NCI-H2081 treated with DMSO at 0.1 percent for 48 hours (cell line): ENCODE results near the gene CALML3.

Experiments
- DNase-seq: peaks from one replicate; lab custom pipeline; 2025; lab: John Stamatoyannopoulos, UW

Gene CALML3

GRCh38 chr10:5525561-5526341 is 990 bp downstream of the CALML3 start:
- no peak for DNase-seq

- DNase-seq: no peak
These were observed 2.0 kb downstream of the CALML3 start for GRCh38 chr10:5526691-5527331.

DNA sequence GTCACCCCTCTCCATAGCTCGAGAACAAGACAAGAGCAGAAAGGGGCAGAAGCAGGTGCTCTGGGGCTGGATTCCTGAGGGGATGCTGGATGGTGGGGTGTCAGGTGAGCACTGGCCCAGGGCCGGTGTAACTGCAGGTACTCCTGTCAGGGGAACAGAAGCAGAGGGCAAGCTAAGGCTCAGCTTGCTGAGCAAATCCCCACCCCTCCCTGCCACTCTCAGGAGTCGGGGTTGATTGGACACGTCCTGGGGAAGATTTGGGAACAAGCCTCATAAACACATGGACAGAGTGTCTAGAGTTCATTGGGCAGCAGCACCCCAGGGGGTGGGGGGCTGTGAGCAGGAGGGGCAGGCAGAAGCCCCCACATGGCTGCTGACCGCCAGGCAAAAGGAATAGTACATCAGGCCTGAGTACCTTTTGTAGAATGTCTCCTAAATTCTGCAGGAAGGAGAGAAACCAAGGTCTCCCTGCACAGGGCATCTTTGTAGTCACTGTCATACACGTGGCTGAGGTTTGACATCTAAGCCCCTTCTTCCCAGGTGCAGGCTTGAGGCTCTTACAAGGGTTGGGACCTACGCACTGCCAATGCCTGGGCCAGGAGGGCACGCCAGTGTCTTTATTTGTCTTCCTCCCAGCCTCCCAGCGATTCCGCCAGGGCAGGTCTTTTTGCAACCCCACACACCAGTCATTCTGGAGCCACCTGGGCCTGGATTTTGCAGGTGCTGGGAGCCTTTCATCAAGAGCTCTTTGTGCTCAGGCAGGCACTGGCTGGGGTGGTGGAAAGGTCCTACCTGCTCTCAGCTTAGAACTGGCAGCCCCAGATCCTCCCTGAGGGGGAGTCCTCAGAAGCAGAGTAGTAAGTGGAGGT is 2.8 kb downstream of the CALML3 start:
- DNase-seq: no peak

DNA sequence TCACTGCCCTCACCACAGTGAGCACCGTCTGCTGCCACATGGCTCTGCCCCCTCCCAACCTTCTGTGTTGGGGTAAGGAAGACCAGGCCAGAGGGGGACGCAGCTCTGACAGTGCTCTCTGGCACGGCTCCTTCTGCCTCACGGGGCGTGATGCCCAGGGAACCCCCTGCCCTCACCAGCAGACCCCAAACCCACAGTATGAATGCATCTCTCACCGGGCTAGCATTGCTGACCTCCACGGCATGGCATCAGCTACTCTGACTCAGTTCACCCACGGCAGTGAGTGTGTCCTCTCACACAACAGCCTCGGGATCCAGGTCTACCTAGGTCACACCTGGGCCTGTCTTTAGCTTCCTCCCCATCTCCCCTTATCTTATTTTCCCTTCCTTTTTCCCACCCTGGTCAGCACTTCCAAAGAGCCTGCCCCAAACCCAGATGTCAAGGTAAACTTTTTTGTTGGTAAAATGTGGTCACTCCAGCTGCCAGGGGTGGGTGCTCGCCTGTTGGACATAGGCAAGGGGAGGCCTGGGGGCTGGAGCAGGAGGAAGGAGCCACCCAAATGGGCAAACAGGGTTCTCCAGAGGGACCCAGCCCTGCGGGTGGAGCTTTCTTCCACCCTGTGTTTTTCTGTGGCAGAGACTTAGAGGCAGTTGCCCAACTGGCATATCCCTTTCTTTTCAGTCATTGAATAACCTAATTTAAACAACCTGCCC is 4.4 kb downstream of the CALML3 start:
- no peak for DNase-seq

GRCh38 chr10:5529702-5530411 is 5.1 kb downstream of the CALML3 start:
- DNase-seq: no peak

DNA sequence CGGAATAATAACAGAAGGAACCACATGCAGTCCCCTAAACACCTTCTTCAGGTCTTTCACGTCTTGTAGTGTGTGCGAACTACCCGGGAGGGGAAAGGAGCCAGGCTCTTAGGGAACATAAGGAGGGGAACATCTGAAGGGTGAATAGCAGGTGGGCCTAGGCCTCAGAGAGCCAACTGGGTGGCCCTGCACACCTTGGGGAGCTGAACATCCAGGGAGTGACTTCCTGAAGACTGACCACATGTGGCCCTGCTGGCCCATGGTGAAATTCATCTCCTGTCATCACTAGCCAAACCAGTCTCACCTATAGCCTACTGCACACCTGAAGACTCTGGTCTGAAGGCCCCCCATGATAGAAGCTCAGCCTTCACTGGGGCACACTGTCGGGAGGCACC is 5.6 kb downstream of the CALML3 start:
- no peak for DNase-seq

GRCh38 chr10:5530846-5531557 is 6.2 kb downstream of the CALML3 start:
- DNase-seq: no peak

DNA sequence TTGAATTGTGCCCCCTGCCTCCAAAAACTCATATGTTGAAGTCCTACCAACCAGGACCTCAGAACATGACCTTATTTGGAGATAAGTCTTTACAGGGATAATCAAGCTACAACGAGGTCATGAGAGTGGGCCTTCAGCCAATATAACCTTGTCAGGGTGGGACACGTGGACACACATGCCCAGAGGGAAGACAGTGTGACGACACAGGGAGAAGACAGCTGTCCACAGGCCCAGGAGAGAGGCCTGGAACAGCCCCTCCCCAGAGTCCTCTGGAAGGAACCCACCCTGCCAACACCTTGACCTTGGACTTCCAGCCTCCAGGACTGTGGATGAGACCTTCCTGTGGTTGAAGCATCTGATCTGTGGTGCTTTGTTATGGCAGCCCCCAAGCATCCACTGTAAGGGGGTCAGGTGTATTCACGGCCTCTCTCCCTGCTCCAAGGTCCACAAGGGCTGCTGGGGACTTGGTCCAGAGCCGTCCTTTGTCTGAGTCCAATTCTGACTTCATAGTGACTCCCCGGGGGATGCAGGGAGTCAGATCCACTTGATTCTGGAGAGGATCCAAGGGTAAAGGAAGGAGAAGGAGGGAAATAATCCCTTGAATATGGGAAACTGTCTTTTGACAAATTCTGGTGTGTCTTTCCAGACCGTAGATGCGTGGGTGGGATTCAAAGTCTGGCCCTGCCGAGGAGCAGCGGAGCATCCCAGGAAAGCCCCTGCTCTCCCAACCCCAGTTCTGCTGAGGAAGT is 7.0 kb downstream of the CALML3 start:
- DNase-seq: no peak

DNA sequence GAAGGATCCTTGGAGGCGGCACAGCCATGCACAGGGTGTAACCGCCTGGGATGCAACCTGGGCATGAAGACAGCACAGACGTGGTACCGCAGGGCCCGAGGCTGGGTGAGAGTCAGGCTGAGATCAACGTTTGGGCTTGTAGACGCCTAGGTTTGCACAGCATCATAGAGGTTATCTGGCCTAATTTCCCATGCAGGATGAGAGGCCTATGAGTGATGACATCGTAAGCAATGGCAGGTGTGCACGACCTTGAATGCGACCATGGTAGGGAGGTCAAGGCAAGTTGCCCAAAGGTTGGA is 7.5 kb downstream of the CALML3 start:
- DNase-seq: no peak

DNA sequence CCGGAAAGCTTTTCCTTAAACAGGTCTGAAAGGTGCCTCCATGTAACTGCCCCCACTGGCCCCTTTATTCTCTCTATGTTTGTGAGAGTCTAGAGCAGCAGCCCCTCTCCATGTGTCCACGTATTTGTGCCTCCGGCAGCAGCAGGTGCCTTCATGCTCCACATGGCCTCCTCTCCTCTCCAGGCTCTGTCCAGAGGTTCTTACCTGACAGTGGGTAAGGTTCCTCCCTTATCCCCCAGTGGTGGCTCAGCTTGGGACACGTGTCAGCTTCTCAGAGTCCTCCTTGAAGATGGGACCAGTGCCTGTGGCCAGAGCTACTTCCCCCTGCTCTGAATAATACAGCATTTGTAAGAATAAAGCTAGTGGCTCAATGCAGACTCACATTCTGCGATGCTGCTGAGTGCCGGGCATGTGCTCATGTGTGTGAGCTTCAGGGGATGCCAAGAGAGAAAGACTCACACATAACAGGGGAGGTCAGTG is 7.9 kb downstream of the CALML3 start:
- no peak for DNase-seq

DNA sequence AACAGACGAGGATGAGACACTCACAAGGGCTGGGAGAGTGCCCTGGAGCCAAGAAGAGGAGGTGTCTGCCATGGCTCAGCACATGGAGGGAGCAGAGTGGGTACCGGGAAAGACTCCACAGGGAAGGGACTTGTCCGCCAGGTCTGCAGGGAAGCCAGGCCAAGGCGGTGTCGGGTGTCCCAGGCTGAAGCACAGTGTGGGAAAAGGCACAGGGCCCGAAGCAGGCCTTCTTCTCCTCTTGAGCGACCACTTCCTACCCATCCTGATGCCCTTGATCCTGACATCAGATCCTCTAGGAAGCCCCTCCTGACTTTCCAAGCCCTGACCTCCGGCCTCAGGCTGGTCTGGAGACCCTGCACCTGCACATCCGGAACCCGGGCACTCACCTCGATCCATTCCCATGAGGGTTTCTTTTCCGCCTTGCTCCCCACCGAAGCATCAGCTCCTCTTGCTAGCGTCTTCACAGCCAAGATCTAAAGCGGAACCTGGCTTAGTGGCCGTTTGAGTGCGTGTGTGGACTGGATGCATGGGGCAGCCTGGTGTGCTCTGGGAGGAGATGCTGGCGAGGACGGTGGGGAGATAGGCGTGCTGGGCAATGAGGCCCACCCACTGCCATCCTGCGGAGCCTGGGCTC is 8.5 kb downstream of the CALML3 start:
- no peak for DNase-seq

DNA sequence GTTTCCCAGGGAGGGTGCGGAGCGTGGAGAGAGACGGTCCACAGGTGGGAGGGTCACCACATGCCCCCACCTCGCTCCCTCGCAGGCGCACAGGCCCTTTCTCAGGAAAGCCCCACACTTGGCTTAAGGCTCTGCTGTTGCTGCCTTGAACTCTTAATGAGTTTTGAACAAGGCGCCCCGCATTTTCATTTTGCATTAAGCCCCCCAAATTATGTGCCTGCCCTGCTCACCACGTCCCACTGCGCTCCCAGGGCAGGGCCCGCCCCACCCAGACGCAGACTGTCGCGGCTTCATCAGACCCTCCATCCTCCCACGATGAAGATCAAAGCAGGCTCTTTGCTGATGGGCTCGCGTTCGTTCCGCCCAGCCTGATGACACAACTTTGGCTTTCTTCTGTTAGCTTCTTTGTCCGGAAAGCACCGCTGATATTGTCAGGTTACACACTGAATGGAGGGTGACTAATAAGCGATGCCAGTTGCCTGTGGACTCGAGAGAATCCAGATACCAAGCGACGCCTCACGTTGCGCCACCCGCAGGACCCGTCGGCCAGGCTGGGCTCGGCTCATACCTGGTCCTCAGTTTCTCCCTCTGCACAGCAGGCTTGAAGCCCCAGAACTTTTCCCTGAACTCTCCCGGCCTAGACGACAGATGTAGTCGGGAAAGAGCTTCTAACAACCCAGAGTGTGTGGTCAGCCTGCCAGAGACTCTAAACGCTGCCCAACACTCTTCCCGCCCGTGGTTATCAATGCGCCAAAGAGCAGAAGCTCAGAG is 9.5 kb downstream of the CALML3 start:
- no peak for DNase-seq

- DNase-seq: no peak
These were observed 10.4 kb downstream of the CALML3 start for GRCh38 chr10:5534880-5535856.

DNA sequence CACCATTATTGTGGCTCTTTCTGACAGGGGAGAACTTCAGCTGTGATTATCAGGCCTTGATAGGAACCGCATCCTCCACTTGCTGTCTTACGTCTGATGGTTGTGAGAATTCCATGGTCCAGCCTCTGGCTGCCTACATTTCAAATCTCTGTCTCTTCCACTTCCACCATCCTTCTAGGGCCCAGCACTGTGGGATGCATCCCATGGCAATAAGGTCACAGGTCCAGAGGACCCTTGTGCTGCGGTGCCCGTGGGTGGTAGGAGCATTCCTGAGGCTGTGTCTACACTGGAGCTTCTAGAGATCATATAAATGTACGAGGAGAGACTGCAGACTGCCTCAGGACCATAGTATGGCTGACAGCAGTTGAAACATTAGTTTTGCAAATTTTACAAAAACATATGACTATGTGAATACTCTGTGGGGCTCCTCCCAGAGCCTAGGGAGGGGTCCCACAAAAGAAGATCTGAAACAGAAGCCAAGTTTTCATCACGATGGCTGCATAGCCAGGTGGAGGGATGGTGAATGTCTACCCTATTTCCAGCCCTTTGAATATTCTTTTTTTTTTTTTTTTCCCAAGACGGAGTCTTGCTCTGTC is 11.8 kb downstream of the CALML3 start:
- no peak for DNase-seq

- DNase-seq: no peak
These were observed 12.9 kb downstream of the CALML3 start for GRCh38 chr10:5537684-5538083.

- no peak for DNase-seq
These were observed 13.7 kb downstream of the CALML3 start for GRCh38 chr10:5538446-5538845.
